CD4-positive, alpha-beta T cell treated with Interleukin-4 for 1 hour (primary cell): Measurements from ENCODE around the gene DEXI.

Experiments used
- DNase-seq, 2 donors: peaks; one replicate each; pipeline ENCODE4 v3.0.0-alpha.2; 2020 to 2022

The DEXI gene

GRCh38 chr16:10942352-10943063 is at the start of gene DEXI:
DEXI (minus strand) TSS chr16:10942468; CDS start chr16:10942005, 463 bp downstream.
- DNase-seq, result peak; percentile 94 to 95

- DNase-seq, result no peak
Observed at GRCh38 chr16:10990378-10990777, 48.1 kb upstream of the DEXI start.

- DNase-seq, result no peak
Observed at GRCh38 chr16:10989559-10989958, 47.3 kb upstream of the DEXI start.

DNA sequence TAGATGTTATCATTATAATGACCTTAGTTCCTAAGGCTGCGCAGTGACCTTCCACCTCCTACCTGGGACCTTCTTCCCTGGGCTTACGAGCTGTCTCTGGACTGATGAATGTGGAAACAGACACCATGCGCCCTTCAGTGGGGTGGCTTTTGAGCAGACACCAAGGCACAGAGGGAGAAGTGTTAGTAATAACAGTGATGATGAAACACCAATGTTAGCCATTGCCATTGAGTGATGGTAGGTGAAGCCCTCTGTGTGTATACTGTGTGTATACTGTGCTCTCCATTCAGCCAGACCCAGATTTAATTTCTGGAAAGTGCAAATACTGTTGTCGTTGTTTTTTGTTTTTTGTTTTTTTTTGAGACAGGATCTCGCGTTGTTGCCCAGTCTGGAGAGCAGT is 46.6 kb upstream of the DEXI start:
- DNase-seq, result no peak

DNA sequence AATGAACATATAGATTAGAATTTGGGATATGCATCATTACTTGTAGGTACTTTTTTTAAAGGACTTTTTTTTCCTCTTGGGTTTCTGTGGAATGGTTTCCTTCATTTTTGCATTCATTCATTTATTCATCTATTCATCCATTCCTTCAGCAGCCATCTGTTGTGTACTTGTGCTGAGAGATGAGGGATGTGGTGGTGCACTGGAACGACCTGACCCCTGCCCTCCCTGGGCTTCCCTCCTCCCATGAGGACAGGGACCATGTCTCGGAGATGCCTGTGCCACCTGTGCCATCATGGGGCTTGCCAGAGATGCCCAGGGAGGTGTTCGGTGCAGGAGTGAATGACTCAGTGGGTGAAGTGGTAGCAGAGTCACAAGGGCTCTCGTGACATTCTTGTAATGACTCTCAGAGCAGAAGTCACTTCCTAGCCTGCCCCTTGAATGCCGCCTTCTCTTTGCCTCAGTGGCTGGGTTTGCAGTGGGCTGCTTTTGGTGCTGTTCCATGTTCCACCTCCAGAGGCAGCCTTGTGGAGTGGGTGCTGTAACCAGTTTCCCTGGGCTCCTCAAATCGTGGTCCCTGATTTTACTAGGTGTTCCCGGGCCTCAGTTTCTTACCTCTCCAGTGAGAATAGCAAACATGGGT is 46.0 kb upstream of the DEXI start:
- peak in 1 of 2 donors; percentile 25 for DNase-seq

DNA sequence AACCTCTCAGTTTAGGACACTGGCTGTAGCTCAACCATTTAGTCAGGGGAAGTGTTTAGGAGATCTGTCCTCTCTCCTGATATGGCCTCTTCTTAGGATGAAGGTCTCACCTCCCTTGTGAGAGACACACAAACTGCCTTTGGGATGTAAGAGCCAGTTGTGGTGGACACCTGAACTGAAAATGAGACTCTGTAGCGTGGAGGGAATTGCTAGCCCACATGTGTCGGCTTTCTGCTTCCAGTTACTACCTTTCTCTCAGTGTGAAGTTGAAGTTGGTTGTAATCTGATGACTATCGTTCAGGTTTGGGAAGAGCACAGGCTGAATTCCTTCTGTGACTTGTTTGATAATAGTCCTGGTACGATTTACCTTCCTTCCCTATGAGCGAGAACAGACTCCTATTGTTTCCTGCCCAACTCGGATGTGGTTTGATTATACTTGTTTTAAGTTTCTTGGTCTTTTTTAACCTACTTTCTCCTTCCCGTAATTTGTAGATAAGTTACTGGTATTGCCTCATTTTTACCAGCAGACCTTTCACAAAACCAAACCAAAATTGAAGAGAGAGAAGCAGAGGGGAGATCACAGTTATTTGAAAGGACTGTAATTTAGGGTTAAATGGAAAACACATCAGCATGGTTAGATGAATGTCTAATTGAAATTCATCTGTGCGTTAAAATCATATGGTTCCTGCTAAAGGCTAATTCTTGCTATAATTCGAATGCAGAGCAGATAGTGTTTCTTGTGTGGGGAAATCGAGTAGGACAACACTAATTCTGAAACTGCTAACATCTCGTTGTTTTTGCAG is 45.3 kb upstream of the DEXI start:
- peak in 1 of 2 donors; percentile 28 for DNase-seq

DNA sequence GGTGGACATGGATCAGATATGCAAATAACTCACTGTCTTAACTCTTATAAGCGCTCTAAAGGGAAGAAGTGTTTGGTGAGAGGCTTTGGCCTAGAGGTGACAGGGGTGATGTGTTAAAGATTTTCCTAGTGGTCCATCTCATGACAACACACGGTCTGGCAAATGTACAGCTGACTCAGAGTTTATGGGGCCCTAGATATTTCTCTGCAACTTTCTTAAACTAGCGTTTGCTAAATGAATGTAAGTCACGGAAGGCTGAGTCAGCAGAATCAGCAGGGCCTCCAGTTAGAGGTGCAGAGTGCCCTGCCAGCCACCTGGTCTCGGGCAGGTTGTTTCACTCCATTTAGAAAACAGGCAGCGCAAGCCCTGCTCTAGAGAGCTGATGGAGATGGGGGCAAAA is 42.2 kb upstream of the DEXI start:
- DNase-seq, result no peak

DNA sequence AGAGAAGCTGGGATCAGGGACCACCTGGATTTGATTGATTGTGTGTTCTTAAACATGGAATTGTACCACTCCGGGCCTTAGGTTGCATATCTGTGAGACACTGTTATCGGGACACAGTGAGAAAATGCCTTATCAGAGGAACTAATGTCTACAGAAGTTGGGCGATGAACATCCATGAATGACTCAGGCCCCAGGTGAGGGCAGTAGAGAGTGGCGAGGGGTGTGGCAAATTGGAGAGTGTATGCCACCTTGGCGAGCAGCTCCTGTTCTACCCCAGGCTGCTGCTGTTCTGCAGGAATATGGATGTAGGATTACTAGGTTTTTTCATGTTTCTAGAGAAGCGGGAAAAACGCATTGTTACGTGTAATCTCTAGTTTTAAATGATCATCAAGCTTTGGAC is 40.9 kb upstream of the DEXI start:
- peak in 1 of 2 donors; percentile 19 for DNase-seq

- DNase-seq, result no peak
Observed at GRCh38 chr16:10982465-10983150, 40.3 kb upstream of the DEXI start.

DNA sequence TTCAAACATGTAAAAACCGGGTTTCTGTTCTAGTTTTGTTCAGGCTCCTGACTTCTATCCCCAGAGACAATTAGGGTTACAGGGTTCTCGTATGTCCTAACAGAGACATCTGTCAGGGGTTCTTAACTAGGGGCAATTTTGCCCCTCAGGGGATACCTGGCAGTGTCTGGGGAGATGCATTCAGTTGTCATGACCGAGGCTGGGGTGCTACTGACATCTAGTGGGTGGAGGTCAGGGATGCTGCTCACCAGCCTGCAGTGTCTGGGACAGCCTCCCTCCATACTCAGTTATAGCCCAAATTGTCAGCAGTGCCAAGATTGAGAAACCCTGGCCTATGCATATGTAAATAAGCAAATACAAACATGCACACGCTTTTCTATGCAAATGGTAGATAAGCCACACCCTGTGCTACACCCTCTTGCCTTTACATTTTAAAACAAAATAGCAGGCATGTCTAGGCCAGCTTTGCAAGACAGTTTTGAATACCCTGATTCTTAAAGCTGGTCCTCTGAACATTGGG is 39.5 kb upstream of the DEXI start:
- DNase-seq, result peak; percentile 29 to 30

GRCh38 chr16:10980813-10981212 is 38.5 kb upstream of the DEXI start:
- no peak for DNase-seq

DNA sequence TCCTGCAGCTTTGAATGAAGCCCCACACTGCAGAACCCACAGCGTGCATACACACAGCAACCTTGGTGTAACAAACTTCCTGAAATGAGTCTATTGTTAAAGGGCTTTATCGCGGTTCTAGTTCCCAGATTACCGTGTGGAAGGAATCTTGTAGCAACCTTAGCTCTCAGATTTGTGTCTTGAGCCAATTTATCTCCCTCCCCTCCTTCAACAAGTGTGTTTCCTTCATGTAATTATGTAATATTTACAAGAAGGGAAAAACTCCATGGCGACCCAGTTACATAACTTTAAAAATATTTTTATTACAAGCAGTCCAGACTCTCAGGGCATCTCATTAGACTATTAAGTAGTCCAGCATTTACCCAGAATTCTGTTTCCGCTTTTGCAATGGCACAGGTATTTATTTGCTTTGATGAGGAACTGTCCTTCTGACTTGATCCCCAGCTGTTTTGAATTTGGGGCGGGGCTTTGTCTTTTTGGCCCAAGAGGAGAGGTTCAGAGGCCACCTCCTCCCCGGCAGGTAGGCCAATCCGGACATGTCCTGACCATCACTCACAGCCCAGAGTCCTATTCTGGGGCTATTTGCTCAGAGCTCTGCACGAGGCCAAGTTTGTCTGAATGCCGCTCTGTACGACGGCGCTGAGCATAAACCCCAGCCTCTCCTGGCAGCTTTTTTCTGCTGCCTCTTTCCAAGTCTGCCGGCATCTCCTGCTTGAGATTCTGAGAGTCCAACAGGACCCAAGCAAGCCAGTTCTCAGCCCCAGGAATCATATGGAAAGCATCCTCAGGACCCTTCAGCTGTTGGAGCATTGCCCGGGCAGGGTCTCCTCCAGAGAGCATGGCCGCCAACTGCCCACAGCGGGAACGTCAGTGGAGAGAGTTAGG is 37.7 kb upstream of the DEXI start:
- DNase-seq, result no peak

DNA sequence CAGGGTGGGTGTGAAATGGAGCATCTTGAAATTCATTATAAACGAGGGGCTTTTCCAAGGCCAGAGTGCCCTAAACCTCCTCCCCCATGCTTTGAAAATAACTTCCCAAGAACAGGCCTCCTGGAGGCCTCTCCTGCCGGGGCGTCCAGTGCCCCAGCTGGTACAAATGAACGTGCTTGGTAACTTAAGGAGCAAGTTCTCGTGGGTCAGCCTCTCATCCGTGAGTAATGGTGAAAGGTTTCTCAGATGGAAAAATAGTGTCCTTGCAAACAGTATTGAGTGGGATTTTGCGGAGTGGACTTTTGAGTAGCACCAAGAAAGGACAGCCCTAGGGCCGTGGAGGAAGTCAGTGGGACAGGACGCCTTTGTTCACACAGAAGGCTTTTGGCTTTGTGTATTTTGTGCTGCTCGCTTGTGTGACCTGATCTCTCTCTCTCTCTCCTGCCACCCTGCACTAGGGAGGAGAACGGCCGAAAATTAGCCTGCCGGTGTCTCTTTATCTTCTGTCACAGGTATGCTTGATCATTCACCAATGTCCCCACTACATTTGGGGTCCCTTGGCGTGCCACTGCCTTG is 36.7 kb upstream of the DEXI start:
- DNase-seq, result no peak

- no peak for DNase-seq
Observed at GRCh38 chr16:10978124-10978523, 35.9 kb upstream of the DEXI start.

GRCh38 chr16:10976634-10977033 is 34.4 kb upstream of the DEXI start:
- DNase-seq, result no peak

DNA sequence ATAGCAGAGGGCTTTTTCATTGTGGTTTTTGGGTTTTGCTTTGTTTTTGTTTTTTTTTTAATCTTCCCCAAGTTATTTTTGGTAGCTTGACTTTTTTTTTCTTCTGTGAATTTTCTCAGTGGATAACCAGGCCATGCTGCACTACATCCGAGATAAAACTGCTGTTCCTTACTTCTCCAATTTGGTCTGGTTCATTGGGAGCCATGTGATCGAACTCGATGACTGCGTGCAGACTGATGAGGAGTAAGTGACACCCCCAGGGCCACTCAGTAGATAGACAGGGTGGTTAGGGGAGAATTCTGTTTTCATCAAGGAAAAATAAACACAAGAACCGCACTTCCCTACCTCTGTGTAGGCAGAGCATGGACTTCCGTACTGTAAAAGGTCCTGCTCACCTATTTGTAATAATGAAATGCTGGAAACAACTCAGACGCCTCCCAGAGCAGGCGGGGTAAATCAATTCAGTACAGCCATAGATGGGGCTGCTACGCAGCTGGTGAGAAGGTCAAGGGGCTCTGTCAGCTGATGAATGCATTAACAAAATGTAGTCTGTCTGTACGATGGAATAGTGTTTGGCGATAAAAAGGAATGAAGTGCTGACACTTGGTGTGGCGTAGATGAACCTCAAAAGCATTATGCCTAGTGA is 30.7 kb upstream of the DEXI start:
- no peak for DNase-seq

DNA sequence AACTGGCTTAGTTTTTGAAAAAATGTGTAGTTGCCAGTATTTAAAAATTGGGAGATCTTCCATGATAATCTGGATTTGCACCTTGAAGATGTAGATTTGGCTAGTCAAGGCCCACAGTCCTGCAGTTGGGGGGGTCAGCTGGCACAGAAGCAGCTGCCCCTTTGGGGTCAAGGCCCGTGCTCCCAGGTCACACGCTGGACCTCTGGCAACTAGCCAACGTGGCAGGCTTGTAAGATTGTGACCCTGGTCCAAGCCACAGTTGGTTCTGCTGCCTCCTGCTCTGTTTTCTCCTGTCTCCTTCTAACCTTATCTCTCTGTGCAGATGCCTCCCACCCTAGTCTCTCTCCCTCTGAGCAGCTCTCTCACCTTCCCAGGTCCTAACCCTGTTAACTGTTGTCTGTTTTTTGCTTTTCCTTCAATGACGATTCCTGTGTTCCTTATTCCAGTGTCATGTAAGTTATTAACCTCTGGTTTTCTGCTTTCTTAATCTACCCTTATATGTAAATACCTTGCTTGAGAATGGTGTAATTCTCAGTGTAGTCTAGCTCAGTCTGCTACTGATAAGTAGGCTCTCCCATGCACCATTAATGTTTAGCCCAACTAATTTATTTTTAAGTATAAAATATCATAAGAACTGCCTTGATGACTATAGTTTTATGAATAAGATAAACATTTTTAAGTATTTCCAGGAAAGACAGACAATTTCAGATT is 30.0 kb upstream of the DEXI start:
- no peak for DNase-seq

GRCh38 chr16:10971560-10971961 is 29.3 kb upstream of the DEXI start:
- DNase-seq, result peak; percentile 34 to 68

GRCh38 chr16:10970065-10970464 is 27.8 kb upstream of the DEXI start:
- no peak for DNase-seq

DNA sequence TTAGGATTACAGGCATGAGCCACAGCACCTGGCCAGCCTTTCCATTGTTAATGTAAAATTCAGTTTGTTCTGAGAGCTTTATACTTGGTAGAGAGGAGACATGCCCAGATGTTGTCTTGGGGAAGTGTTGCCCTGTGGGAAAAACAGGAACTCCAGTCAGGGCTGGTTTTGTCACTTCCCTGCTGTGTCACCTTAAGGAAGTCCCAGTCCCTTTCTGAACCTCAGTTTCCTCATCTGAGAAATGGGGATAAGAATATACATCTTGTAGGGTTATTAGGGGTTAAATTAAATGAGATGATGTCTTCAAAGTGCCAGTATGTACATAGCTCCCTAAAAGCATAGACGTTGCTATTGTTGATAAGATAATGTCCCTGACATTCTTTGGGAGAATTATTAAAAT is 27.3 kb upstream of the DEXI start:
- DNase-seq, result no peak
